Endometrial microvascular endothelial cells (primary cell): Measurements from ENCODE around the gene KLF13. TPM values are rescaled to one million over a fixed set of nuclear protein-coding genes. Genes with fewer than 3 reads are reported as not detected.

Source experiments
- in situ Hi-C: cut with HindIII; loops from 2 replicates; pipeline ENCODE4 v1.10.0; 2017; ENCODE audit warnings: low sequenced_read_pairs, low pct_unique_long_range_greater_than_20kb; ENCODE audit errors: inconsistent ontology term
- total RNA-seq: library from RNA; depleted of rRNA; stranded (reverse); fragments of >200 nt; gene quantifications from one replicate; pipeline ENCODE4 v1.2.3, GENCODE V29; 2015; ENCODE audit errors: inconsistent ontology term

KLF13 gene
- total RNA-seq: 21.2 TPM

DNA sequence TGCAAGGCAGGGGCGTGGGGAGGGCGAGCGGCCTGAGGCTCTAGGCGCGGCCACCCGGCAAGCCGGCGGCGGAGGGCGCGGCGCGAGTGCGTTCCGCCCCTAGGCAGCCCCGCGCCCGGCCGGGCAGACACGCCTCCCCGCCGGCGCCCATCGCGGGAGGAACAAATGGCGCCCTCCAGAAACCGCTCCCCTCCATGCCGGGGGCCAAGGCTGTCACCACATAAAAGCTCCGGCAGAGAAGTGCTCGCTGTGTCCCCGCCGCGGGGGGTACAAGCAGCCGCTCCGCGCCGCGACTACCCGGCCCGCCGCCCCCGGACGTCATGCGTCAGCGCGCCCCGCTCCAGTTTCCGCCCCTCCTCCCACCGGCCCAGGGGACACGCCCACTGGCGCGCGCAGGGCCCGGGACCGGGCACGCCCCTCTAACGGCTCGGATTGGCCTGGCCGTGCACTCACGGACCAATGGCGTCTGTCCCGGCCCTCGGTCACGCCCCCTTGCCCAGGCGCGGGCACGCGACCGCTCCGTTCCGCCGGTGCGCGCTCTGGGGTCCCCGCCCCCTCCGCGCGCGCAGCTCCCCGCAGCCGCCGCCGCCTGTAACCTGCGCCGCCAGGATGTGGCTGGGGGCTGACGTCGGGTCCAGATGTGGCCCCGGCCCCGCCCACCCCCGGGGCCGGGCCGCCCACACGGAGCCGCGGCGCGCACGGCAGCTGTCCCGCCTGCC is at the start of gene KLF13:
KLF13 (plus strand) TSS at position 680 of the 719 bp plus-strand sequence. CDS start 378 bp downstream, outside the sequence.
- in situ Hi-C loops: no loop called here

DNA sequence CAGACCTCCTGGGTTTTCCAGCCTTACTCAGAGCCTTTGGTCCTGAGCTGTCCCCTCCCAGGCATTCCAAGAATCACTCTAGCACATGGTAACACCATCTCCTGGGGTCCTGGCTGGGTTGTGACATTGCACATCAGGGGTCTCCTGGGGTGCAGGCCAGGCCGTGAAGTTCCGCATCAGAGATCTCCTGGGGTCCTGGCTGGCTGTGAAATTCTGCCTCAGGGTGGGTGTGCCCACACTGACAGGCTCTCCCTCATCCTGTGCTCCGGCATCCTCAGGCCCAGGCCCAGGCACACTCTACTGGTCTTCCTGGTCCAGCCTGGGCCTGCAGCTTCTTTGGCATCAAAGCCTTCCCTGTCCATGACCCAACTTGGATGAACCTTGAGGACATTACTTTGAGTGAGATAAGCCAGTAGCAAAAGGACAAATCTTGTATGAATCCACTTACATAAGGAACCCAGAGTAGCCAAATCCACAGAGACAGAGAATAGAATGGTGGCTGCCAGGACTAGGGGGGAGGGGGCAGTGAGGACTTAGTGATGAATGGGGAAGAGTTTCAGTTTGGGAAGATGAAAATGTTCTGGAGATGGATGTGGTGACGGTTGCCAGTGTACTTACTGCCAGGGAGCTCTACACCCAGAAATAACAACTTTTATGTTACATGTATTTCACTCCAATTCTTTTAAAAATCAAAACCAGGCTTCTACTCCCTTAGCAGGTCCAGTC is 49.1 kb upstream of the KLF13 start:
- in situ Hi-C loops: no loop called here

DNA sequence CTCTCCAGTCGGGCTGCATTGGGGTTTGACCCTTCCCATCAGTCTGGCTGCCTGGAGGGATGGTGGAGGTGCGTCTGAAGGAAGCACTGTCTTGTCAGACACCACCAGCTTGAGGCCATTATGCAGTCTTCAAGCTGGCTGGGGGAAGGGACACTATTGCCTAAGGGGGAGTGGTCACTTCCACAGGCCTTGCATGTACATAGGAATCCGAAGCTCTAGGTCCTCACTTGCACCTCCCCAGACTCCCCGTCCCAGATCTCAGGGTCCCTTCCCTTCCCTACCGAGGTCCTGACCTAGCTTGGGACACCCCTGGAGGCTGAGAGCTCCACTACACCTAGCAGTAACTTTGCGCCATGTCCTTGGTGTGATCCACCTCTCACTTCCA is 48.6 kb upstream of the KLF13 start:
- in situ Hi-C loops: no loop called here

DNA sequence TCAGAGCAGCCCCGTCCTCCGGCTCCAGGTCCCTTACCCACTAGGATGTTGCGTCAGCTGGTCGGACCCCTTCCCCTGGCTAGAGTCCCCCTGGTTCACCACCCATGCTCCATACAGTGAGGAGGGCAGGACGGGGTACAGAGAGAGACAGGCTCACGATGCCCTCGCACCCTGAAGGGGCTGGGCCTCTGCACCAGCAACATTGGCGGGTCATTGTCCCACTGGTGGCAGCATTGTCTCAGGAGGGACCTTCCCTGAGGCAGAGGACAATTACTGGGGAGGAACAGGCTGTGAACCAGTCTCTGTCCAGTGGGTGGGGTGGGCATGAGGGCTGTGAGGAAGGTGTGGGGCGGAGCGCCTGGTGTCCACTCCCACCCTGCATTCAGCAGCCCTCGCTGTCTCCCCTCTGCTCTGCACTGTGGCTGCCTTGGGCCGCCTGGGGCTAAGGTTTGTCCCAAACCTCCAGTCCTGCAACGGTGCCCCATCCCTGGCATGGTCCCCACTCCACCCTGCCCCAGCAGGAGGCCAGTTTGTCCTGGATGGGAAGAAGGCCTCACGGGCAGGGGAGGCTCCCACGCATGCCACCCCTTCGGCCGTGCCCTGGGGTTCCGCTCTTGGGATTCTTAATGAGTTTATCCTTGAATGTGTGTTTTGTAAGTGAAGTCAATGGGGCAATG is 48.0 kb upstream of the KLF13 start:
- in situ Hi-C loops: no loop called here

DNA sequence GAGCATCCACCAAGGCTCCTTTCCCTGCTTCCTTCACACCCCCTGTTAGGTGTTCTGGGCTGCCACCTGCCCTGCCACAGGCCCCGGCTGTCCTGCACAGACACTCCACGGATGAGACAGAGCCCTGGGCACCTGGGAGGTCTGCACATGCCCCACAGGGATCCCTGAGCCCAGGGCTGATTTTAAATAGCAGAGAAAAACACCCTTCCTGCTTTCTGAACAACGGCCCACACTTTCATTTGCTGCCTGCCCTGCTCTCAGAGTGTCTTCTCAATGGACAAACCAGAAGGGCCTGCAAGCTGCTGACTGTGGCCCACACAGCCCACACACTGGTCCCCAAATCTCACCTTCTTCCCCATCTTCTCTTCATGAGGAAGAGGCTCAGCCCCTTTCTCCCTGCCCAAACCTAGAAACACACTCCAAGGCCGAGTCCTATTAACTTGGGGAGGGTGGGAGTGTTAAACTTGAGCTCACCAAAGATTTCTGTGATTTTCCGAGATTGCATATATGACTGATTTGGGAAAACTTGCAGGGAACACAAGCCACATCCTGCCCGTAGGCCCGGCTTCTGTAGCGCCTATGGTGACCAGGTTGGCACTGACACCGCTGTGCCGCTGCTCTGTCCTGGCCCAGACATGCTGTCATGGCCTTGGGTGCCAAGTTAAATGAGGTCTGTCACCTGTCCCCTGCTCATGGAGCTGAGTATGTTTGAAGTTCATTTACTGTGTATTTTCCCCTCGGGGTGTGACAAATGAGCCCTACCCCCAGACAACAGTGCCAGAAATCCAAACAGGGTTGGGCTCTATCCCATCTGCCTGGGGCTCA is 47.2 kb upstream of the KLF13 start:
- in situ Hi-C loops: no loop called here

DNA sequence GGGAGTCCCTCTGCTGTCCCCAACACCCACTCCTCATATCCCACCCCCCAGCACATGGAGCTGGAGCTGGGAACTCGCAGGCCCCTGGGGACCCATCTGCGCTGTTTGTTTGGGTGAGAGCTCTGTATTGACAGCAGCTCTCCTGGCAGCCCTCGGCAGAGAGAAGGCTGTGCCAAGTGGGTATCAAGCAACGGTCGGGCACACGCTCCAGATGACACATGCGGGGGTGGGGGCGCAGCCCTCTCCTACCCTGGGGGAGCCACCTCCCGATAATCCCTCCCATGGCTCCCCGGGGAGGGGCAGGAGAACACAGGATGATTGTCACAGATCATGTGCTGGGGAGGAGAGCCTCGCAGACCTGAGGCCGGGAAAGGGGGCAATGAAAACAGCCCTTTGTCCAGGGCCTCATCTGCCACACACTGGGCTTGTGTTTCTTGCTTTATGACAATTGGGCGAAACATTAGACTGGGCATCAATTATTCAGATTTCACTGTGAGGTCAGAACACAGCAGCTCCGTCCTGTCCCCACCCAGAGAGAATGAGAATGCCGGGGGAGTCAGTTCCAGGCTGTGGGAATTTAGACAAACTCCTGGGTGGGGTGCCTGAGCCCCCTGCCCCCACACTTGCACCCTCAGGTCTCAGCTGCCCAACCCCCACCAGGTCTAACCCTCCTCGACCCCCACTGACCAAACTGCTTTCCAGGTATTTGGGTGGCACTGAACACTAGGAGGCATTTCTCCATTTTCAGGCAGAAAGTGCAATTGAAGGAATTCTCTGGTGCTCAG is 46.4 kb upstream of the KLF13 start:
- in situ Hi-C loops: no loop called here

DNA sequence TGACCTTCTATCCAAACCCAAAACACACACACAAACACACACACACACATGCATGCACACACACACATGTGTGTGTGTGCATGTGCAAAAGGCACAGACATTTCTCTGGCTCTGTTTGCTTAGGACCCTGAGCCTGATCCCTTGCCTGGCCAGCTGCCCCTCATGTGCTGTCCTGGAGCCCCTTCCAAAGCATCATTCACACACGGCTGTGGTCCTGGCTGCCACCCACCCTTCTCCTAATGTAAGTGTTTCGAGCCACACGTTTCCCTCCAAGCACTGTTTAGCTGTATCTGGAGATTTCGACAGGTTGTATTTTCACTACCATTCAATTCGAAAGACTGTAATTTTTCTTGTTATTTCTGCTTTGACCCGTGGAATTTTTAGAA is 45.8 kb upstream of the KLF13 start:
- in situ Hi-C loops: no loop called here

DNA sequence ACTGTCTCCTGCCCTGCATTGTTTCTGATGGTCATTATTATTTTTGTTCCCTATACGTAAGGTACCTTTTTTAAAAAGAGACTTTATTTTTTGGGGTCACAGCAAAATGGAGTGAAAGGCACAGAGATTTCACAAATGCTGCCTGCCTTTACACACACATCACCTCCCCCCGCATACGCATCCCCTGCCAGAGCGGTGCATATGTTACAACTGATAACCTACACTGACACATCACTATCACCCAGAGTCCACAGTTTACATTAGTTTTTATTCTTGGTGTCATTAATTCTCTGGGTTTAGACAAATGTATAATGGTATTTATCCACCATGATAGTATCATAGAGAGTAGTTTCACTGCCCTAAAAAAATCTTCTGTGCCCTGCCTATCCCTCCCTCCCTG is 43.6 kb upstream of the KLF13 start:
- in situ Hi-C loops: no loop called here

DNA sequence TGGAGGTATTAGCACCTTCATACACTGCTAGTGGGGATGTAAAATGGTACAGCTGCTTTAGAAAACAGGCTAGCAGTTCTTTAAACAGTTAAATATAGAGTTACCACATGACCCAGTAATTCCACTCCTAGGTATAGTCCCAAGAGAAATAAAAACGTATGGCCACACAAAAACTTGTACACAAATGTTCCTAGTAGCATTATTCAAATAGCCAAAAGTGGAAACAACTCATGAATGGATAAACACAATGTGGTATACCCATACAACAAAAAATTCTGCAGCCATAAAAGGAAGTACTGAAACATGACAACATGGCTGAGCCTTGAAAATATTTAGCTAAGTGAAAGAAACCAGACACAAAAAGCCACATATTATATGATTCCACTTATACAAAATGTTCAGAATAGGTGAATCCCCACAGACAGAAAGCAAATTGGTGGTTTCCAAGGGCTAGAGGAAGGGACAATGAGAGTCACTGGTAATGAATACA is 40.8 kb upstream of the KLF13 start:
- in situ Hi-C loops: no loop called here

DNA sequence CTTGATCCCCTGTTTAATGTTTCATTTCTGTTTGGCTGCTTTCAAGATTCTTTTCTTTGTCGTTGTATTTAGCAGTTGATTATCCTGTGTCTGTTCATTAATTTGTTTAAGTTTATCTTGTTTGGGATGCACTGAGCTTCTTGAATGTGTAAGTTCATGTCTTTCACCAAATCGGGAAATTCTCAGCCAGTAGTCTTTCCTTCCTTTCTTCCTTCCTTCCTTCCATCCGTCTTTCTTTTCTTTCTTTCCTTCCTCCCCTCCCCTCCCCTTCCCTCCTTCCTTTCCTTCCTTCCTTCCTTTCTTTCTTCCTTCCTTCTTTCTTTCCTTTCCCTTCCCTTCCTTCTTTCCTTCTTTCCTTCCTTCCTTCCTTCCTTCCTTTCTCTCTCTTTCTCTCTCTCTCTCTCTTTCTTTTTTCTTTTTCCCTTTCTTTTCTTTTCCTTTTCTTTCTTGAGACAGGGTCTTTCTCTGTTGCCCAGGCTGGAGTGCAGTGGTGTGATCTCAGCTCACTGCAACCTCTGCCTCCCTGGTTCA is 35.5 kb upstream of the KLF13 start:
- in situ Hi-C loops: no loop called here

DNA sequence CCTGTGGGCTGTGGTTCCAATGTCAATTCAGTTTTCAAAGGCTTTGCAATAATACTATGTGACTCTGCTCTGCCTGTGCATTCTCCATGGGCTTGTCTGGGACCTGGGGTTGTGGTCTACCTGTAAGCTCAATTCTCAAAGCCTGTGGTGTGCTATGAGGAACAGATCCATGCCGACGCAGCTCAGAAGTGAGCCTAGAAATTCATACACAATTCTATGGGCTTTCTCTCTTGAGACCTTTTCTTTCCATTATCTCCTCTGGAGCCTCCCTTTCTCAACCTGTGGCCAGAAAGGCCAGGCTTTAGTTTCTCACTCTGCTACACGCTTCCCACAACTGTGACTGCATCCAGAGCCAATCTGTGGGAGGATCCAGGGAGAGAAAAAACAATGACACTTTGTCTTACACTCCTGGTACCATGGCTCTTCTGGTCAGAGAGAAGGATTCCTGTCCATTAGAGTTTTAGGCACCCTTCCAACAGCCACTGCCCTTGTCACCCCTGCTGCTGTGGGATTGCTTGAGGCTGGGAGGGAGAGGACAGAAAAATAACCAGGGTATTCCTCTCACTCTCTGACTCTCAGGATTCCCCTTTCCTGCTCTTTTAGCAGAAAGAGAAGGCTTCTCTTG is 34.1 kb upstream of the KLF13 start:
- in situ Hi-C loops: no loop called here

DNA sequence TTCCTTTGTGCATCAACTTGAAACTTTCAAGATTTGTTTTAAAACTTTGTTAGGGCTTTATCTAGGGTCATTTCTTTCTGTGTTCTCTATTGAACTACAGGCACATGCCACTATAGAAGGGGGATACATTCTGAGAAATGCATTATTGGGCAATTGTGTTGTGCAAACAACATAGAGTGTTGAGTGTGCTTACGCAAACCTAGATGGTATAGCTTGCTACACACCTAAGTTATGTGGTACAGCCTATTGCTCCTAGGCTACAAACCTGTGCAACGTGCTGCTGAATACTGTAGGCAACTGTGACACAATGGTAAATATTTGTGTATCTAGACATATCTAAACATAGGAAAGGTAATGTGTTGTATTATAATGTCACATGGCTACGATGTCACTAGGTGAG is 33.0 kb upstream of the KLF13 start:
- in situ Hi-C loops: no loop called here

DNA sequence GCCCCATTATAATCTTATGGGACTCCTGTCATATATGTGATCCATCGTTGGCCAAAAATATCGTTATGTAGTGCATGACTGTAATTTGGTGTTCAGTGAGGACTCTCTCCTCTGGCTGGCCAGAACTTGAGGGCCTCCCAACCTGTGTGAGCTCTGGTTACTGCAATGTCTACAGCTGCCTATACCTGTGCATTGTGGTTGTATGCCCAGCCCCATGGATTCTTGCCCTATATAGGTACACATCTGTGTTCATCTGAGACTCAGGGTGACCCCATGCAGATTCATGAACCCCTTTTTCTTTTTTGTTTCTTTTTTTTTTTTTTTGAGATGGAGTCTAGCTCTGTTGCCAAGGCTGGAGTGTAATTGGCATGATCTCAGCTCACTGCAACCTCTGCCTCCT is 32.6 kb upstream of the KLF13 start:
- in situ Hi-C loops: no loop called here

DNA sequence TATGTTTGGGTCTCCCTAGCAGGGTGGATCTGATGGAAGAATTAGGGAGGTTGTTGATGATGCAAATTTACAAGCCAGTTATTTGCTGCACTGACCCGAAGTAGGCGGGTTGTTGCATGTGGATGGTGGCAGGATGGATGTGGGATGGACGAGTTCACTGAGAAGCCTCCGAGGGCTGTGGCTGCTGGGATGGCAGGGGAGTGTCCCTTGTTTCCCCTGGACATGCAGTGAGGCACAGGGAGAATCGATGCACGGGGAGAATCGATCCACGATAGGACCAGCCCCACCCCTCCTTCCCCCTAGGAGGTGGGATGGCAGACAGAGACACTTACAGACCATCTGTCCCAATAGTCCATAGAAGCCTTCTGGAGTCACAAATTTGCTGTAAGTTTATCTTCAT is 31.0 kb upstream of the KLF13 start:
- in situ Hi-C loops: no loop called here

DNA sequence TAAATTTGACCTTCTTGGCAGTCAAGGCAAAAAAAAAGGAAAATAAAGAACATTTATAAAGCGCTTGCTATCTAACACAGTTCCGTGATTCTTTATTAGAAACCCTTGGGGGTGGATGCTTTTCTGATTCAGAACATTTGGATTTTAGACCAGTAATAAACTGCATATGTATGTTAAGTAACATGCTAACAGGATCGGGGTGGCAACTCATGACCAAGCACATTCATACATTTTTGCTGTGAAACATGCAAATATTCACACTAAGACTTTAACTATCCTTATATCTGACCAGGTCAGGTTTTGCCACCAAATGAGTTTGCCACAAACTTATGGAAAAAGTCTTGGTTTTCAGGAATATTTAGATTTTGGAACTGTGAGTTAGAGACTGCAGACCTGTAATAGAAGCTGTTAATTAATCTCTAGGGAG is 30.4 kb upstream of the KLF13 start:
- in situ Hi-C loops: no loop called here

DNA sequence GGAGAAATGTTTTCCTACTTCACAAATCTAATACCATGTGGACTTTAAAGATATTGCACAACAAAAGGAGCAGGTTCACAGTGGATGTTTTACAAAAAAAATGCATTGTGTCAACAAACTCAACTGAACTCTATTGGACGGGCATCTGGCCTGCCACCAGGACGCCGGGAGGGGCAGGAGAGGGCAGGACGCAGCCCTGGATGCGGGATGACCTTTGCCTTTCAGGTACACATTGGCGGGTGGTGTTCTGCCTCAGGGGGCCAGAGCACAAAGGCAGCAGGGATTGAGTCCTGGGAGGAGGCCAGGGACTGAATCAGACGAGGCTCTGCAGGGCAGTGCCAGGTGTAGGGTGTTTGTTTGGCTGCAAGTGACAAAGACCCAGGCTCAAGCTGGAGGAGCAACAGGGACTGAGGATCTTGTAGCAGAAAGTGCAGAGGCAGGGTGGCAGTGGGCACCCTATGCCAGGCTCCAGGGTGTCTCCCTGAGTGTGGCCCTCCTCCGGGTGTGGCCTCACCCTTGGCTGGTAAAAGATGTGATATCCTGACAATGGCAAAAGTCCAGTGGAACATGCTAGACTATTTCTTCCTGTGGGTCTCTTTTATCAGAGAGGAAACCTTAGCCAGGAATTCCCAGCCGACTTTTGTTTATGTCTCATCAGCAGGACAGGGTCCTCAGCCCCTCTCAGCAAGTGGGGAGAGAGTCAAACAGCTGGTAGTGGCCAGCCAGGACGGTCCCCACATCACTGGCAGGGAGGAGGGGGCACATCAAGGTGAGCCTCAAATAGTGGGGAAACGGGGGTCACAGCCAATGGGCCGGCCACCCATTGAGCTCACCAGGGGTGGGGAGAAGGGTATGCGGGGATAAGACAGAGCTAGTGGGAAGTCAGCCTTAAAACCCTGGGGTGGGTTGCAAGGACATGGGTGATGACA is 29.7 kb upstream of the KLF13 start:
- in situ Hi-C loops: no loop called here
